ENCODE results near the gene PLCB3. TPM values are rescaled to one million over a fixed set of nuclear protein-coding genes. Genes with fewer than 3 reads are reported as not detected.

Gene PLCB3
- total and polyA plus RNA-seq, 2 experiments from 2014 or later, result 19.0 to 23.5 TPM

DNA sequence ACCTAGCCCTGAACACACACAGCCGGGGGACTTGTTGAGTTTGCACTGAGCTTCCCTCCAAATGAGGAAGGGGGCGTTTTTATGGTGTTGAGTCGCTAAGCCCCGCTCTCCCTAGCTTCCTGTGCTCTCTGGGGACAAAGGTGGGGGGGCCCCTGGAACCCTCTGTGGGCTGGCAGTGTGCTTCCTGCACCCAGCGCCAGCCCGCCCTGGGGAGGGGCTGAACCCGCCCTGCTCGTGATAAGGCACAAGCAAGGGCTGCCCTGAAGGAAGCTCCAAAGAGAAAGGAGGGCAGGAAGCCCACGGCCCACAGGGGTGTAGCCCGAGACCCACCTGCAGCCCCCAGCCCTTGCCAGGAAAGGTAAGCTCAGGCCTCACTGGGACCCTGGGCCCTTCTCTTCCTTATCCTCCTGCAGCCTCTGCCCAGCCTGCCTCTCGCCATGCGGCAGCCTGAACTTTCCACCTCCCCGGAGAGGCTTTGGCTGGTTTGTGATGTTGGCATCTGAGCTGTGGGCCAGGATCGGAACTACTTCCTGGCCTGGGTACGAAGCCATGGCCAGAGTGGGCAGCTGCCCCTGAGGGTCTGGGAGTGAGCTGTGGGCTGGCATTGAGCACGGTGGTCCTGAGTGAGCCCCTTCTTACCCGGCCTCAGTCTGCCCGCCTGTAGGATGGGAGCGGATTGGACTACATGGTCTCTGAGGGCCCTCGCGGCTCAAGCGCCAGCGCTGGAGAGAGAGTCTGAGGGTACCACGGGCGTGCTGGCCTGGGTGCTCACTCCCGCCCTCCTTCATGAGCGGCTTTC is 44.7 kb upstream of the PLCB3 start, which contains the start of gene FERMT3:
Gene FERMT3 (plus strand): TSS at position 265 of the 799 bp plus-strand sequence. CDS start 644 bp downstream, outside the sequence.
- Histone ChIP-seq H3K27ac (no peak within 1 kb of the TSS), H4K20me1 (ENCODE audit: insufficient read depth, poor library complexity, severe bottlenecking) (no peaks in the 10 kb centered on the region), H3K36me3 (replicated peaks; ENCODE audit: insufficient read depth, low read depth) (no peaks in the 10 kb centered on the region), H3K4me3 (no peak within 1 kb of the TSS), H3K27me3 (no peaks in the 10 kb centered on the region), H3K9me2 (replicated peaks; ENCODE audit: insufficient read depth) (no peaks in the 10 kb centered on the region), H3K79me2 (no peaks in the 10 kb centered on the region), H3K4me2 (no peak within 1 kb of the TSS), H3K9me3 (ENCODE audit: low read depth) (no peaks in the 10 kb centered on the region), H2AFZ (no peak within 1 kb of the TSS), H3K4me1 (ENCODE audit: insufficient read depth) (no peaks in the 10 kb centered on the region)
- WGBS (ENCODE audit: low lambda C conversion rate, missing lambda C conversion rate), result 90% methylated on average over 24 of the region's 27 CpGs
- DNase-seq (ENCODE audit: low spot score), result no peak
- TF ChIP-seq EZH2phosphoT487 (IDR thresholded peaks at IDR 0.05; ENCODE audit: low read depth, severe bottlenecking, unreplicated experiment) (no peak), EZH2 (IDR thresholded peaks at IDR 0.05; ENCODE audit: borderline replicate concordance) (no peak)
- TF ChIP-seq, protein P1, sequence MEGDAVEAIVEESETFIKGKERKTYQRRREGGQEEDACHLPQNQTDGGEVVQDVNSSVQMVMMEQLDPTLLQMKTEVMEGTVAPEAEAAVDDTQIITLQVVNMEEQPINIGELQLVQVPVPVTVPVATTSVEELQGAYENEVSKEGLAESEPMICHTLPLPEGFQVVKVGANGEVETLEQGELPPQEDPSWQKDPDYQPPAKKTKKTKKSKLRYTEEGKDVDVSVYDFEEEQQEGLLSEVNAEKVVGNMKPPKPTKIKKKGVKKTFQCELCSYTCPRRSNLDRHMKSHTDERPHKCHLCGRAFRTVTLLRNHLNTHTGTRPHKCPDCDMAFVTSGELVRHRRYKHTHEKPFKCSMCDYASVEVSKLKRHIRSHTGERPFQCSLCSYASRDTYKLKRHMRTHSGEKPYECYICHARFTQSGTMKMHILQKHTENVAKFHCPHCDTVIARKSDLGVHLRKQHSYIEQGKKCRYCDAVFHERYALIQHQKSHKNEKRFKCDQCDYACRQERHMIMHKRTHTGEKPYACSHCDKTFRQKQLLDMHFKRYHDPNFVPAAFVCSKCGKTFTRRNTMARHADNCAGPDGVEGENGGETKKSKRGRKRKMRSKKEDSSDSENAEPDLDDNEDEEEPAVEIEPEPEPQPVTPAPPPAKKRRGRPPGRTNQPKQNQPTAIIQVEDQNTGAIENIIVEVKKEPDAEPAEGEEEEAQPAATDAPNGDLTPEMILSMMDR (IDR thresholded peaks at IDR 0.05; ENCODE audit: poor library complexity), result no peak

DNA sequence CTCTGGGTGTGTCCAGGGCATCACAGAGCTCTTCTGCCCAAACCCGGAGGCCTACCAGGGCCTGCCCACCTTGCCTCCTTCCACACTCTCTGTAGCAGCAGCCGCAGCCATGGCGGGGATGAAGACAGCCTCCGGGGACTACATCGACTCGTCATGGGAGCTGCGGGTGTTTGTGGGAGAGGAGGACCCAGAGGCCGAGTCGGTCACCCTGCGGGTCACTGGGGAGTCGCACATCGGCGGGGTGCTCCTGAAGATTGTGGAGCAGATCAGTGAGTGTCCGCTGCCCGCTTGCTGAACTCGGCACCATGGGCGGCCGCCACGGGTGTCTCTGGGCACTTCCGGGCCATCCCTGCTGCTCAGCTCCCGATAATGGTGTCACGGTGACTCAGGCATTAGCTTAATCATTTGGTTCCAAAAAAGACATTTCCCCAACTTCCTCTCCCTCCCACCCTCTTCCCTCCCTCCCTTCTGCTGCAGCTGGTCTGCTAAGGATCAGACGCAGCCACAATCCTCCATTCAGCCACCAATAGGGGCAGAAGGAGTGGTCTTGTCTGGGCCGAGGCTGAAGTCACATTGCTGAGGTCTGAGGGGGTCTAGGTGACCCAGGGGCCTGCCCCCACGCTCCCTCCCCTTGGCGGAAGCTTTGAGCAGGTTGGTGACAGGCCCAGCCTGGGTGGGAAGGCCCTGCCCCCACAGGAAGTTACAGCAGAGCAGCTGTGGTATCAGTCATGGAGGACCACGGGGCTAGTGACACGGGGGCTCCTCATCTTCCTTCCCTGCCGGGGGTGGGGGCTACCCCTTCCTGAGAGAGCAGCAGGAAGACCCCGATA is 43.9 kb upstream of the PLCB3 start:
- Histone ChIP-seq H3K4me2 (no peak overlapping the region), H3K9me2 (replicated peaks; ENCODE audit: insufficient read depth) (no peaks in the 10 kb centered on the region), H3K9me3 (ENCODE audit: low read depth) (no peaks in the 10 kb centered on the region), H4K20me1 (ENCODE audit: insufficient read depth, poor library complexity, severe bottlenecking) (no peaks in the 10 kb centered on the region), H3K27ac (no peak overlapping the region), H2AFZ (no peak overlapping the region), H3K36me3 (replicated peaks; ENCODE audit: insufficient read depth, low read depth) (no peaks in the 10 kb centered on the region), H3K4me3 (no peak overlapping the region), H3K27me3 (no peaks in the 10 kb centered on the region), H3K4me1 (ENCODE audit: insufficient read depth) (no peaks in the 10 kb centered on the region), H3K79me2 (no peaks in the 10 kb centered on the region)
- TF ChIP-seq EZH2 (IDR thresholded peaks at IDR 0.05; ENCODE audit: borderline replicate concordance) (no peak), EZH2phosphoT487 (IDR thresholded peaks at IDR 0.05; ENCODE audit: low read depth, severe bottlenecking, unreplicated experiment) (no peak)
- TF ChIP-seq, protein P1 (IDR thresholded peaks at IDR 0.05; ENCODE audit: poor library complexity), result no peak
- DNase-seq (ENCODE audit: low spot score), result no peak
- WGBS (ENCODE audit: low lambda C conversion rate, missing lambda C conversion rate), result 85% methylated on average over 22 of the region's 30 CpGs

DNA sequence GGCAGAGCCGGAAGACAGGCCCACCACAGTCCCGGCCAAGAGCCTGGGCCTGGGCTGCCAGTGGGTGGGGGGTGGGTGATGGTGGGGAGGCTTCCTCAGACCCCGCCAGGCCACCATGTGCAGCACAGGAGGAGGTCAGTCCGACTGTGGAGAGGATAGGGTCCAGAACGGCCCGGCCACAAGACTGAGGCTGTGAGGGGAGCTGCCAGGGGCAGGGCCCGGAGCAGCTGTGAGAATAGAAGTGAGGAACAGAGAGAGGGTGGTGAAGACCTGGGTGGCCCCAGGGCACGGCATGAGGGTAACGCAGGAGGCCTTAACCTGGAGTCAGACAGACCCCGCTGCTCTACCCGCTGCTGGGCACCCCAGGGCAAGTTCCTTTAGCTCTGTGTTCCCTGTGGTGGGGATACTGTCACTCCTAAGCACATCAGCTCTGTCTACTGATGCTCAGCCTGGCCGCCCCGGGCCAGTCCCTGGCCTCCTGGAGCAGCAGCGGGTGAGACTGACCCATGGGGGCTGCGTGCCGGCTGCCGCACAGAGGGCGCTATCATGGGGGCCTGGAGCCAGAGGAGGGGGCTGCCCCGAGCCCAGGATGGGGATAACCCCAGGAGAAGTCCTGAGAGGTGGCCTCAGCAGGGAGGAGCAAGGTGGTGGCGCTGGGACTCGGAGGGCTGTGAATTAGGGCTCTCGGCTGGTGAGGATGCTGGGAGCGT is 43.1 kb upstream of the PLCB3 start:
- Histone ChIP-seq H3K9me3 (ENCODE audit: low read depth) (no peaks in the 10 kb centered on the region), H3K4me2 (no peak overlapping the region), H2AFZ (no peak overlapping the region), H3K4me3 (no peak overlapping the region), H3K27me3 (no peaks in the 10 kb centered on the region), H3K36me3 (replicated peaks; ENCODE audit: insufficient read depth, low read depth) (no peaks in the 10 kb centered on the region), H3K9me2 (replicated peaks; ENCODE audit: insufficient read depth) (no peaks in the 10 kb centered on the region), H3K79me2 (no peaks in the 10 kb centered on the region), H3K4me1 (ENCODE audit: insufficient read depth) (no peaks in the 10 kb centered on the region), H3K27ac (no peak overlapping the region), H4K20me1 (ENCODE audit: insufficient read depth, poor library complexity, severe bottlenecking) (no peaks in the 10 kb centered on the region)
- TF ChIP-seq EZH2 (IDR thresholded peaks at IDR 0.05; ENCODE audit: borderline replicate concordance) (no peak), EZH2phosphoT487 (IDR thresholded peaks at IDR 0.05; ENCODE audit: low read depth, severe bottlenecking, unreplicated experiment) (no peak)
- no peak for DNase-seq (ENCODE audit: low spot score)
- WGBS (ENCODE audit: low lambda C conversion rate, missing lambda C conversion rate), result 93% methylated on average over 22 of the region's 23 CpGs

Measured in hepatocyte (in vitro differentiated cells).